Activated T-helper 1 cell treated with anti-CD3 and anti-CD28 coated beads, Interleukin-12 subunit alpha, Interleukin-12 subunit beta, Interleukin-2, Interleukin-4 antibody, amounts not matched to agents 30 ng/mL and 10 ng/mL and 1 ng/mL, durations not matched to agents 14 hours and 24 hours and 36 hours (primary cell): ENCODE data around the gene GRIA4. TPM values are rescaled to one million over a fixed set of nuclear protein-coding genes. Genes with fewer than 3 reads are reported as not detected.

Experiments used
- DNase-seq: peaks from one replicate; pipeline ENCODE4 v3.0.0; 2021; ENCODE audit warnings: low spot score
- H3K27ac Mint-ChIP-seq: one replicate; pipeline ENCODE4 v1.8.0; 2021; ENCODE audit warnings: mild to moderate bottlenecking, mixed read lengths
- H3K27me3 Mint-ChIP-seq: one replicate; pipeline ENCODE4 v1.8.0; 2022; ENCODE audit warnings: mild to moderate bottlenecking, moderate library complexity, mixed read lengths; ENCODE audit not compliant: insufficient read depth
- H3K36me3 Mint-ChIP-seq: one replicate; pipeline ENCODE4 v1.8.0; 2021; ENCODE audit warnings: low read depth, mixed read lengths
- H3K4me1 Mint-ChIP-seq: one replicate; pipeline ENCODE4 v1.8.0; 2021; ENCODE audit warnings: low read depth, mixed read lengths
- H3K4me3 Mint-ChIP-seq: one replicate; pipeline ENCODE4 v1.8.0; 2021; ENCODE audit warnings: mild to moderate bottlenecking, moderate library complexity, mixed read lengths
- H3K9me3 Mint-ChIP-seq: one replicate; pipeline ENCODE4 v1.8.0; 2021; ENCODE audit warnings: mixed read lengths
- intact Hi-C: fragments of 100-400 bp; cut with micrococcal nuclease; formaldehyde crosslinking; loops from one replicate; pipeline ENCODE4 v1.15.1; 2024
- total RNA-seq: library from RNA; stranded (reverse); gene quantifications from 2 replicates; pipeline ENCODE4 v1.2.3, GENCODE V29; 2022

The GRIA4 gene
- total RNA-seq, 1 donor from 2014 or later = not detected

DNA sequence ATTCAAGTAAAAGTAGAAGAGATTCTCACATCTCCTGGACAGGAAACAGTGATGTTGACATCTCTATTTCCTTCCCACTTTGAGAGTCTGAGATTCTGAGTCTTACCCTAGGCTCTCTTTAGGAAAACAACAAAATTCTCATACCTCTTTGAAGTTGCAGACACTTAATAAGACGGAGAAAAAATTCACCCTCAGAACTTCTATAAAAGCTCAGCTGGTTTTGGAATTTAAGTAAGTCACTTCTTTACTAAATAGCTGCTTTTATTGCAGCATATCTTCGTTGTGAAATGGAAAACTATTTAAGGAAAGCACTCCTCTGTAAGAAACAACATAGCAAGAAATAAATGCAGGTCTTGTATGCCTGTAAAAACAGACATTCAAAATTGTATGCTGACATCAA, 333.0 kb downstream of the GRIA4 start:
- no peaks in the 10 kb centered on the region for H3K9me3 Mint-ChIP-seq
- H3K4me1 Mint-ChIP-seq = no peaks in the 10 kb centered on the region
- H3K27me3 Mint-ChIP-seq = no peaks in the 10 kb centered on the region
- no peak overlapping the region for H3K27ac Mint-ChIP-seq
- no peaks in the 10 kb centered on the region for H3K36me3 Mint-ChIP-seq
- DNase-seq = no peak
- no peak overlapping the region for H3K4me3 Mint-ChIP-seq
- intact Hi-C loops = no loop called here

DNA sequence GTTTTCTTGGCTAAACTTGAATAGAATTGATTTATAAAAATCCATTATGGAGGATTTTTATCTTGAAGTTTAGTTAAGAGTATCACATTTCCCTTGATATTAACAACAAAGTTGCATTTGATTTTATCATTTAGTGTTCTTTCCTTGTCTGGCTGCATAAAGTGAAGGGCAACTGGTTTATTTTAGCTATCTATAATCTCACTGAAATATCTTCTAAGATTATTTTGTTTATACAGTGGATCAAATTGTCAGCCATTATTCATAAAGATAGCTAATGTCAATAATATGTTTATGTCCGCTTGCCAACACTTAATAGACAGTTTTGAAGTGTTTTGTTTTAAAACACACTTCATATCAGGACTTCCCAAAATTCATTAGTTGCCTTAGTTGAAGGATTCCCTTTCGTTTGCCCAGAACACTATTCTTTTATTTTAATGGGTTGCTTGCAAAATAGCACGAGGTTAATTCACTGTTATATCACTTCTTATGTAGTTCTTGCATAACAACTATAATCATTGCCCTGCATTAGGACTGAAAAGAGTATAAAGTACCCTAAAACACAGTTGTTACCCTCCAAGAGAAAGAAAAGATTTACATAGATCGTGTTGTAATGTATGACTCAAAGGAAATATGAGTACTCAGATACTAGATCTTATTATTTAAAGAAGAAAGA, 339.2 kb downstream of the GRIA4 start:
- intact Hi-C loops = no loop called here
- DNase-seq = no peak
- no peaks in the 10 kb centered on the region for H3K4me1 Mint-ChIP-seq
- H3K27ac Mint-ChIP-seq = no peak overlapping the region
- no peak overlapping the region for H3K4me3 Mint-ChIP-seq
- no peaks in the 10 kb centered on the region for H3K36me3 Mint-ChIP-seq
- H3K27me3 Mint-ChIP-seq = no peaks in the 10 kb centered on the region
- no peaks in the 10 kb centered on the region for H3K9me3 Mint-ChIP-seq

DNA sequence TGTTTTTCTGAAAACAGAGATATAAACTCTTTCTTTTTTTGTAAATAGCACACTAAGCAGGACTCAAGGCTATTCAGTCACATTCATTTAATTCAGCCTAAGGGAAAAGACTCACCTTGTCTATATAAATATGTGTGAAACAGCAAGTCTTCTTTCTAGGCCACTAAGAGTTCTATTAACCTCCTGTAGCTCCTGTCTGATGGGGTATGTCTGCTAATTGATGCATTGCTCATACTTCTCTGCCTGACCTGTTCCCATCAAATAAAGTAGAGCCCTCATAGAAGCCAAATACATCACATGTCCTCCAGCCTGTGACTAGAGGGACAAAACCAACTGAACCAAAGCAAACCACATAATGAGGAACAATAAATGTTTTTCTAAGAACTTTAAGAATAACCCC, 344.0 kb downstream of the GRIA4 start:
- H3K27ac Mint-ChIP-seq = no peak overlapping the region
- intact Hi-C loops = no loop called here

DNA sequence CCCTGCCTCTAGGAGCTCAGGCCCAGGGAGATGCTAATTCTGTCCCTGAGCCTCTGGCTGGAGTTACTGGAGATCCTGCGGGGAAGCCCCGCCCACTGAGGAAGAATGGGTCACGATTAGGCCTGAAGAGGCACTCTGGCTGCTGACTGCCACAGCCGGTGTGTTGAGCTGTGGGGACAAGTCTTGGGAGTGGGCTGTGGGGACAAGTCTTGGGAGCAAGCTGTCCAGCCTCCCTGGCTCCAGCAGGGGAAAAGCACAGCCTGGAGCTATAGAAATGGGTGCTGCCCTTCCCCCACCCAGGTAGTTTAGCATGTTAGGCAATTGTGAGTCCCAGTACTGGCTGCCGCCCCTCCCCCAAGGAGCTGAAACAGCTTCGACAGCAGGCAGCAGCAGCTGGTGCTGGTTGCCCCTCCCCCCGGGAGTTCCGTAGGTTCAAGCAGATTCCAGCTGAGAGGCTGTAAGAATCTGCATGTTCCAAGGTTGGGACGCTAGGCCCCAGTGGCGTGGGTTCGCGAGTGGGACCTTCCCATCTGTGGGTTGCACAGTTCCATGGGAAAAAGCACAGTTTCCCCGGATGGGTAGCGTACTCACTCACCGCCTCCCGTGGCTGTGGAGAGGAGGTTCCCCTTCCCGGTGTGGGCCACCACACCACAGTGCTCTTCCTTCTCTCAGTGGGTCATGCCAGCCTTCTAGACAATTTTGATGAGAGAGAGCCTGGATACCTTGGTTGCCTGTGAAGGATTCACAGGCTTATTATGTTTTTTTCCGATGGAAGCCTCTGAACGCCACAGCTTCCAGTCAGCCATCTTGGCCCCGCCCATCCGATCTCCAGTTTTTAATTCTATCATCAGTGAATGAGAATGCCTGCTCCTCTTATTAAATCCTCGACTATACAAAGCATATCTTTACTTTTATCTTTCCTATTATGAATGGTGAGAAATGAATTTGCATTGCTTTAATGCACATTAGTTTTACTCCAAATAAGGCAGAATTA, 350.7 kb downstream of the GRIA4 start:
- Mint-ChIP-seq H3K27ac (no peak overlapping the region), H3K4me1 (no peaks in the 10 kb centered on the region), H3K9me3 (peaks cover 10% of the 10 kb centered on the region), H3K27me3 (peaks cover 1% of the 10 kb centered on the region), H3K4me3 (no peak overlapping the region), H3K36me3 (no peaks in the 10 kb centered on the region)
- no peak for DNase-seq
- intact Hi-C loops = no loop called here

More for the DNA sequence above, 344.0 kb downstream of the GRIA4 start:
- Mint-ChIP-seq H3K4me3 (no peak overlapping the region), H3K9me3 (no peaks in the 10 kb centered on the region), H3K4me1 (no peaks in the 10 kb centered on the region), H3K27me3 (peaks cover 1% of the 10 kb centered on the region), H3K36me3 (no peaks in the 10 kb centered on the region)
- DNase-seq = no peak

DNA sequence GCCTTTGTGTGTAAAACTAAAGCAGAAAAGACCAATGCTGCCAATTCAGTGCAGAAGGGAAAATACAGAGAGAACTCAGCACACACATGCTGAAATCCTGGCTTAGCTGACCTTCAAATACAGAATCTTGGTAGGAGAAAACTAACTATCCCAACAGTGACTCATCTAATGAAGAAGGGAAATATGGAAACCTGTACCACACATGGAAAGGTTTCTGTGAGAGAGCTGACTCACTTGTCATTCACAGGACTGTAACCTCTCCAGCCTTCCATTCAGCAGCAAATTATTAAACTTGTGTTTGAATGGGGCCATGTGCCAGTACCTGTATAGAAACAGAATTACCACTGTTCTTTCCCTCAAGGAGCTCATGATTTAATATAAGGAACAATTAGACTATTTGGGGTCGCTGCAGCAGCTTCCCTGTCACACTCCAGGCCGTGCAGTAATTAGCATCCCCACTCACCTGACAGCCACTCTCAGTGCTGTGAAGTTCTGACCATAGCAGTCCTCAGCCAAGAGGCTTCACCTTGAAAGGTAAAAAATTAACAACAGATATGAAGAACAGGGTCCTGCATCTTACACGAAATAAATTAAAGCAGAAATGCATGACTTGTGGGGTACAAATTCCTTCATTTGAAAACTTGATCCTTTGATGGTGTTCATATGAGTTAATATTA, 358.3 kb downstream of the GRIA4 start:
- Mint-ChIP-seq H3K27me3 (no peaks in the 10 kb centered on the region), H3K4me1 (no peaks in the 10 kb centered on the region), H3K4me3 (no peak overlapping the region), H3K27ac (no peak overlapping the region), H3K9me3 (no peaks in the 10 kb centered on the region), H3K36me3 (no peaks in the 10 kb centered on the region)
- no peak for DNase-seq
- intact Hi-C loops = no loop called here

DNA sequence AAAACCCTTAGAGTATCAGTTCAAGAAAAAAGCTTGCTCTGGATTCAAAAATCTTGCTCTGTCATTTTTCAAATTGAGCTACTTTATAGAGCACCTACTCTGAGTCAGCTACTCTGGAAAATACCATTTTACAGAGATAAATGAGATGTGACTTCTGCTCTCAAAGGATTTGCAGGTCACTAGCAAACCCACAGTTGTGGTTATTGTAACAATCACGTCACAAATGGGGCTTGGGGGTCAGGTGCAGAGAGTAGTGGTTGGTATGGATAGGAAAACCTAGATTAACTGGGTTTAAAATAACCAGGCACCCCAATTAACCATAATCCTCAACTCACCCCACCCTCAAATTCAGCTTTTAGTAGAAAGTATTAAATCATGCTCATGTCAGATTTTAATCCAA, 359.9 kb downstream of the GRIA4 start:
- no peak for DNase-seq
- Mint-ChIP-seq H3K27ac (no peak overlapping the region), H3K4me3 (no peak overlapping the region), H3K4me1 (no peaks in the 10 kb centered on the region), H3K9me3 (no peaks in the 10 kb centered on the region), H3K27me3 (no peaks in the 10 kb centered on the region), H3K36me3 (no peaks in the 10 kb centered on the region)
- intact Hi-C loops = no loop called here

DNA sequence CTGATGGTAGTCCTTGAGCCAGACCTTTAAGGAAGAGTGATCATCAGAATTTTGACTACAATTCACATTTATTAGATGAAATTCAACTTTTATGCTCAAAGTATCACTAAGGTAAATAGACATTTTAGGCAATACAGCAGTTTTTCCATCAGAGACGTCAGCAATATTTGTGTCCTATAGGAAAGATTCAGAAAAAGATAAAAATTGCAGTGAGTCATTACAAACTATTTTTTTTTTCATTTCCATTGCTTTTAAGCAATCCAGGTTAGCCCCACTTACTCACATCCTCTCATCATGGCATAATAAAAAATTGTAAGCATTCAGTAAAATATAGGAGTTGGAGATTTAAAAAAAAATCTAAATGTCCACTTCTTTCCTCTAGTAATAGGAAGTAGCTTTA, 365.3 kb downstream of the GRIA4 start:
- DNase-seq = no peak
- peaks cover 5% of the 10 kb centered on the region for H3K27me3 Mint-ChIP-seq
- no peaks in the 10 kb centered on the region for H3K36me3 Mint-ChIP-seq
- no peak overlapping the region for H3K27ac Mint-ChIP-seq
- no peak overlapping the region for H3K4me3 Mint-ChIP-seq
- no peaks in the 10 kb centered on the region for H3K9me3 Mint-ChIP-seq
- no peaks in the 10 kb centered on the region for H3K4me1 Mint-ChIP-seq
- intact Hi-C loops = no loop called here

DNA sequence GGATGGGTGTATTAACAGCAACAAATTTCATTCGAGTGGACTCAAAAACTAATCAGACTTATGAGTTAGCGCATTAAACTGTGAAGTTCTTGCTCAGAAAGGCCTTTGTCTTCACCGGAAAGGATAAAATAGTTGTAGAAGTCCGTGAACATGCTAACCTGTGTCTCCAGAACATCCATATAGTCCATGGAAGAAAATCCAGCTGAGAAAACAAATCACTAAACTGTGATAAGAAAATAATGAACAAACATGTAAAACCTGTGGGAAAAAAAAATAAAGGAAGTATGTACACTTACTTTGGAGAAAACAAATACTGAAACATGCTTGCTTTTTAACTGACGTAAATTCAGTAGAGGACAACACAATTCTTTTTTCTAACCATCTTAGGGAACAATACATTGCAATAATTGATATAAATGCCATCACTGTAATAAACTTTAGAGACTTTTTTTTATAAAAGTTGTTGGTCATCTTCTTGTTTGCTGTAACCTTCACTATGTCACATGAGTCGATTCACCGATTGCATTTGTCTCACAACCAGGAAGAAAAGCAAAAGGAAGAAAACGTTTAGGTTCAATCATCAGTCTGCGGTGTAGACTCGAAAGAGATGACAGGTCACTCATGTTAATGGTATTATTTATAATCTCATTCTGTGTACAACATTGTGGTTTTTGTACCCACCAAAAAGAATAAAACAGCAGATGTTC, 370.3 kb downstream of the GRIA4 start:
- intact Hi-C loops = no loop called here
- DNase-seq = no peak
- H3K9me3 Mint-ChIP-seq = no peaks in the 10 kb centered on the region
- no peak overlapping the region for H3K4me3 Mint-ChIP-seq
- H3K36me3 Mint-ChIP-seq = no peaks in the 10 kb centered on the region
- H3K4me1 Mint-ChIP-seq = no peaks in the 10 kb centered on the region
- peaks cover 5% of the 10 kb centered on the region for H3K27me3 Mint-ChIP-seq
- H3K27ac Mint-ChIP-seq = no peak overlapping the region

DNA sequence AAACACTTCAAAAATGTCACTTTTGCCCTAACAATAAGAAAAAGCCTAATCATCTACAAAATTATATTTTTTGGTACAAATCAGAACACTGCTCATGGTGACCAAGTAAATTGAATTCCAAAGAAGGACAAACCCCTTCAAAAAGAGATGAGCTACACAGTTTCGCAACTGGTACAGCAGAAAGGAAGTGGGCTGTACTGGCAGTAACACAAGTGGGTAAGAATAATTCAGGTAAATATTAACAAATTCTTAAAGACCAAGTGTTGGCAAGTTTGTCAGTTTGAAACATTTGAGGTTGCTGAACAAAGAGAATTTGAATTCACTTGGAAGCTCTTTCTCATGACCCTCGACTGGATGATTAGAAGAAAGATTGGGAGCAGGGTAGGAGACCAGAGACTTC, 376.7 kb downstream of the GRIA4 start:
- no peaks in the 10 kb centered on the region for H3K36me3 Mint-ChIP-seq
- no peak overlapping the region for H3K27ac Mint-ChIP-seq
- DNase-seq = no peak
- no peak overlapping the region for H3K4me3 Mint-ChIP-seq
- intact Hi-C loops = no loop called here
- H3K27me3 Mint-ChIP-seq = no peaks in the 10 kb centered on the region
- H3K4me1 Mint-ChIP-seq = no peaks in the 10 kb centered on the region
- H3K9me3 Mint-ChIP-seq = no peaks in the 10 kb centered on the region

DNA sequence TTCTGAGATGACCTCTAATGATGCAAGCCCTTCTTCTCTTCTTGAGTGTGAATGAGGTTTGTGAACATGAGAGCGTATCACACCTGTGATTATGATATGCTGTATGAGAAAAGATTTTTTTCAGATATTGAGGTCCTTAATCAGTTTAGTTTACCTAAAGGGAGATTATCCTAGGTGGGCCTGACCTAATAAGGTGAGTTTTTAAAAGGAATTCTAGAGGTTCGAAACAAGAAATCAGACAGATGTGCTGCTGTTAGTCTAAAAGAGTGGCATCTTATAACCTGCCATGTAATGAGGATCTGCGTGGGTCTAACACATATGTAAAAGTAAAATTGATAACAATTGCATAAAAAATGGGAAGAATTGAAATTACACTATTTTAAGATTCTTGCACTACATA, 378.3 kb downstream of the GRIA4 start:
- intact Hi-C loops = no loop called here
- no peak for DNase-seq
- no peaks in the 10 kb centered on the region for H3K4me1 Mint-ChIP-seq
- peaks cover under 1% of the 10 kb centered on the region for H3K9me3 Mint-ChIP-seq
- H3K4me3 Mint-ChIP-seq = no peak overlapping the region
- no peaks in the 10 kb centered on the region for H3K36me3 Mint-ChIP-seq
- H3K27me3 Mint-ChIP-seq = no peaks in the 10 kb centered on the region
- H3K27ac Mint-ChIP-seq = no peak overlapping the region

DNA sequence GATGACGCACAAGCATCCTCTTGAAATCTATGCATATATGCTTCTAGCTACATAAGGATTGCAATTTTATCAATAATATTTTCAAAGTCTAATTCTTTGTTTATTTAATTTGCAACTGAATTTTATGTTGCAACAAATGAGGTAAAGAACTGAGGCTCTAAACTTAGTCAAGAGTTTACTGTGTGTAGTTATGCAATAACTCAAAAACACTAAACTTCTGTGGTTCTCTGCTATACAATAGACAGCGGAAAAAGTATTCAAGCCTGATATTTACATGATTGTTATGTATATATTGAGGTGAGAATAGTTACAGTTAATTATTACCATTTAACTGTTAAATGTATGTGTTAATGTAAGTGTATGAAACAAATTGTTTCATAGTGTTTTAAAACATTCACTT, 379.3 kb downstream of the GRIA4 start:
- Mint-ChIP-seq H3K27me3 (no peaks in the 10 kb centered on the region), H3K27ac (no peak overlapping the region), H3K4me1 (no peaks in the 10 kb centered on the region), H3K4me3 (no peak overlapping the region), H3K9me3 (peaks cover 7% of the 10 kb centered on the region), H3K36me3 (no peaks in the 10 kb centered on the region)
- DNase-seq = no peak
- intact Hi-C loops = no loop called here

DNA sequence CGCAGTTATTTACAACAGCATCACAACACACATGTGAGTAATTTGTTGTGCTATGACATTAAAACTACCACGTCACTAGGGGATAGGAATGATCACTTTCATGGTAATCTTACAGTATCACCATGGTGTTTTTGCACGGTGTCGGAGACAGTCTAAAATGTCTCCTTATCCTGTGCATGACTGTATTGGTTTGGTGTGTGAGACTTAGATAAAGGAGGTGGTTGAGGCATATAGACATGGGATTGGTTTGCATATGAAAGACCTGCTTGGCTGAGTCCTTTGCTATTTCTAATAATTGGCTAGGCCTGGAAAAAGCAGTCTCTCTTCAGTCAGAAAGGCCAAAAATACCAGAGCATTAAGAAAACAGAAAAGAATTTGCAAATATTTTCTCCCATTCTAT, 382.0 kb downstream of the GRIA4 start:
- H3K27me3 Mint-ChIP-seq = no peaks in the 10 kb centered on the region
- no peaks in the 10 kb centered on the region for H3K4me1 Mint-ChIP-seq
- no peaks in the 10 kb centered on the region for H3K36me3 Mint-ChIP-seq
- H3K4me3 Mint-ChIP-seq = no peak overlapping the region
- DNase-seq = no peak
- H3K27ac Mint-ChIP-seq = no peak overlapping the region
- intact Hi-C loops = no loop called here
- peaks cover 7% of the 10 kb centered on the region for H3K9me3 Mint-ChIP-seq
